ENCODE data around the gene KLHDC8B.
A peak's percentile ranks its signal among the peaks of the same experiment; 100 is the strongest.

KLHDC8B gene

DNA sequence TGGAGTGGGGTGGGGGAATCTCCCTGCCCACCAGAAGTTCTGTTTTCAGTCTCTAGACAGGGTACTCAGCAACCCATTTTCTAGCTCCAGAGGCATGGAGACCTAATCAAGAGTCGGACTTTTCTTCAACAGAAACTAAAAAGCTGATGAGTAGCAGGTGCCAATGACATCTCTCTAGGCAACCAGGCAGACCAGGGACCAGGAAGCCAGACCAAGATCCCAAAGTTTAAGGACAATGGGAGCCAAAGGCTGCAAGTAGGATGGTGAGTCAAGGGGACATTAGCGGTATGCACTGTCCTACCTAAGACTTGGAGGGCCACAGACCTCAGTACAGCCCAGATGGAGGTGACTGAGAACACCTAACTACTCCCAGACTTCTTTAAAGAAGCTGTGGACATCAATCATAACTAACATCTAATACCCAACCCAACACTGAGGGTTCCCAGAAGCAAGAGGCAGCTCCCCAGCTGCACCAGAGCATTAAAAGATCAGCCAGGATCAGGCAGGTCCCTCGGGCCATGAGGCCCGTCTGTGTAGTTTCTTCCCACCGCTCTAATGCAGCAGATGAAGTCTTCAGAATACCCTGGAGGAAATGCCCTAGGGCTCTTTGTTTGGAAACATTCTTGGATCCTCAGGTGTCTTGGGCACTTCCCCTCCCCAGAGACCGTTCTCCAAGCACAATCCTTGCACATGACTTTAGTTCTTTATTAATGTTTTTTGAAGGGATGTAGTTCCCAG is 6.2 kb upstream of the KLHDC8B start:
- H3K4me3 ChIP-seq (ENCODE audit: low read depth, low read length): peak overlapping the region; percentile 96
- TF ChIP-seq, protein P1, sequence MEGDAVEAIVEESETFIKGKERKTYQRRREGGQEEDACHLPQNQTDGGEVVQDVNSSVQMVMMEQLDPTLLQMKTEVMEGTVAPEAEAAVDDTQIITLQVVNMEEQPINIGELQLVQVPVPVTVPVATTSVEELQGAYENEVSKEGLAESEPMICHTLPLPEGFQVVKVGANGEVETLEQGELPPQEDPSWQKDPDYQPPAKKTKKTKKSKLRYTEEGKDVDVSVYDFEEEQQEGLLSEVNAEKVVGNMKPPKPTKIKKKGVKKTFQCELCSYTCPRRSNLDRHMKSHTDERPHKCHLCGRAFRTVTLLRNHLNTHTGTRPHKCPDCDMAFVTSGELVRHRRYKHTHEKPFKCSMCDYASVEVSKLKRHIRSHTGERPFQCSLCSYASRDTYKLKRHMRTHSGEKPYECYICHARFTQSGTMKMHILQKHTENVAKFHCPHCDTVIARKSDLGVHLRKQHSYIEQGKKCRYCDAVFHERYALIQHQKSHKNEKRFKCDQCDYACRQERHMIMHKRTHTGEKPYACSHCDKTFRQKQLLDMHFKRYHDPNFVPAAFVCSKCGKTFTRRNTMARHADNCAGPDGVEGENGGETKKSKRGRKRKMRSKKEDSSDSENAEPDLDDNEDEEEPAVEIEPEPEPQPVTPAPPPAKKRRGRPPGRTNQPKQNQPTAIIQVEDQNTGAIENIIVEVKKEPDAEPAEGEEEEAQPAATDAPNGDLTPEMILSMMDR (IDR thresholded peaks at IDR 0.05; ENCODE audit: borderline replicate concordance, insufficient read depth, low read depth, low read length): no peak

DNA sequence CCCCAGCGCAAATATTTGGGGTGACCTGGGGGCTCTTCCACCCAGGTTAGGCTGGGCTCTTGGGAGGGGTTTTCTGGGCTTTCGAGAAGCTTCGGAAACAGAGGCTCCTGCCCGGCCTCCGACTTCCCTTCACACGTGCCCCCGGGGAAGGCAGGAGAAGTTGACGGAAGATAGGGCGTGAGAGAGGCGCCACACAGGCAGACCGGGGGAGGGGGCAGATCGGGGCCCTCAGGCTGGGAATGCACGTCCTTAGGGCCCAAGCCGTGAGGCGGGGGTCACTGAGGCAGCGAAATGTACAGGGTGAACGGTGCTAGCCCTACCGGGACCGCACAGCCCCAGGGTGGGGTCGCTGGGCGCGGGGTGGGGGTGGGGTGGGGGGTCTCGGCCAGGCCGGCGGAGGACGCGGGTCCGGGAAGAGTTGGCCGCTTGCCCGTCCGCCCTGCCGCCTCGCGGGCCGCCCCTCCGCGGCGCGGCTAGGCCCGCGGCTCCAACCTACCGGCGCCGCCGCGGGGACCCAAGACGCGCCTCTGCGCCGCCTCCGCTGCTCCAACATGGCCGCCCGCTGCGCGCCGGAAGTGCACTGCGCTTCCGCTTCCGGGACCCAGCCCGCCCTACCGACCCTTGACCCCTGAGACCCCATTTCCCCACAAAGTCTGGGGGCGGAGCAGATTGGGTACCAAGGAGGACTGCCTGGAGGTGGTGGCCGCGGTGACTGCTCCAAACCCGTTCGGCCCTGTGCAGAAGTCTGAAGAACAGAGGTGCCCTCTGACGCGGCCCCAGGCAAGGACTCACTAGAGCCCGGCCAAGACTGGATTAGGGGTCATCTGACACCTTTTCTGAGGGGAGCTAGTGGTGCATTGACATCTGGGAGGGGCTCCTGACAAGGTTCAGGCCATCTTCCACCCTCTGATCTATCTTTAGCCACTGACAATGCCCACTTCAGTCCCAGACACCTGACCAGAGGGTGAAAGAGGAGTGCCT is 5.3 kb upstream of the KLHDC8B start, which contains the start of gene CCDC71:
TSS of gene CCDC71 (minus strand) at position 561 of the 981 bp plus-strand sequence. CDS start 2,123 bp downstream, outside the sequence.
- peak within 1 kb of the TSS; percentile 96 for H3K4me3 ChIP-seq (ENCODE audit: low read depth, low read length)
- TF ChIP-seq, protein P1 (IDR thresholded peaks at IDR 0.05; ENCODE audit: borderline replicate concordance, insufficient read depth, low read depth, low read length): no peak

DNA sequence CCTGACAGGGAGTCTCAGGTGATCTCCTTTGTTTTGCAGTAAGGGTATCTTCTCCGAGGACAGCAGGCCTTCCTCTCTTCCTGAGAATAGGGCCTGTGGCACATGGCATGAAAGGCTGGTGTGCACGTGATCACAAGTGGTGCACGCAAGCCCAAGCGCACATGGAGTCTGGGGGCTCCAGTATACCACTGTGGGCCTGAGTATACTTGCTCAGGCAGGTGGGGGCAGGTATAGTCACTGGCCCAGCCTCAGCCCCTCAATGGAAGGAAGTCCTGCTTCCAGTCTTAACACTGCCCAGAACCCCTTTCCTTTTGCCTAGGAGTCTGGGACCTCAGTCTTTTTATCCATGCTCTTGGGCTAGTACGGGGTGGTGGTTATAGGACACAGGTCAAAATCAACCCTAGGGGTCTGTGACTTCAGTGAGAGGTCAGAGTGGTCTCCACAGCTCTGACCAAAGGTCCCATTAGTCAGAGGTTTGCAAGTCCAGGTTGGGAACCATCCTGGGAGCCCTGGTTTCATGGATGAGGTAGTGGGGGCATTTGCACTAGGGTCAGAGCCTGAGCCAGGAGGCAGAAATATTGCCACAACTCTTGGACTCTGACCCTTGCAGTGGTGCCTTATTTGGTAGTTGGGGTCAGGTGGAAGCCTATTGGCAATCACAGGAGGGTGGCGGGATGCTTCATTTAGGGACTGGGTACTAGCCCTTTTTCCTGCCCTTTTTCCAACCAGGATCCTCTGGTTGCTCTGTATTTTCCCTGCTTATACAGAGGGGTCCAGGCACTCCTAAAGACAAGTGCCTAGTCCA is 4.4 kb upstream of the KLHDC8B start:
- TF ChIP-seq, protein P1 (IDR thresholded peaks at IDR 0.05; ENCODE audit: borderline replicate concordance, insufficient read depth, low read depth, low read length): no peak
- H3K4me3 ChIP-seq (ENCODE audit: low read depth, low read length): peak overlapping the region; percentile 96

DNA sequence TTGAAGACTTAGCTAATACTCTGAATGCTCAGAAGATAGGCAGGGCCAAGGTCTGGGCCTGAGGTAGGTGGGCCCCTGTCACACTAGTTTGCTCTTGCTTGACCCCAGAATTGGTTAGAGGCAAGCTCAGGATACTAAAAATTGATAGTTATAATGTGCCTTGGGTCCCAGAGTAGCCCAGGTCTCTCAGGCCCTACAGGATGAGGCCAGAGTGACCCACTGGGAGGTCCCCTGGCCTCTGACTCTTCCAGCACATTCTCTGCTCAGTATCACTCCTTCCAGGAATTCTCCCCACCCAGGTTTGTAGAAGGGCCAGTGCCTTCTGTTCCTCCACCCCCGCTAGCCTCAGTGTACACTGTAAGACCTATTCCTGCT is 667 bp upstream of the KLHDC8B start:
- no peak overlapping the region for H3K4me3 ChIP-seq (ENCODE audit: low read depth, low read length)
- TF ChIP-seq, protein P1 (IDR thresholded peaks at IDR 0.05; ENCODE audit: borderline replicate concordance, insufficient read depth, low read depth, low read length): no peak

DNA sequence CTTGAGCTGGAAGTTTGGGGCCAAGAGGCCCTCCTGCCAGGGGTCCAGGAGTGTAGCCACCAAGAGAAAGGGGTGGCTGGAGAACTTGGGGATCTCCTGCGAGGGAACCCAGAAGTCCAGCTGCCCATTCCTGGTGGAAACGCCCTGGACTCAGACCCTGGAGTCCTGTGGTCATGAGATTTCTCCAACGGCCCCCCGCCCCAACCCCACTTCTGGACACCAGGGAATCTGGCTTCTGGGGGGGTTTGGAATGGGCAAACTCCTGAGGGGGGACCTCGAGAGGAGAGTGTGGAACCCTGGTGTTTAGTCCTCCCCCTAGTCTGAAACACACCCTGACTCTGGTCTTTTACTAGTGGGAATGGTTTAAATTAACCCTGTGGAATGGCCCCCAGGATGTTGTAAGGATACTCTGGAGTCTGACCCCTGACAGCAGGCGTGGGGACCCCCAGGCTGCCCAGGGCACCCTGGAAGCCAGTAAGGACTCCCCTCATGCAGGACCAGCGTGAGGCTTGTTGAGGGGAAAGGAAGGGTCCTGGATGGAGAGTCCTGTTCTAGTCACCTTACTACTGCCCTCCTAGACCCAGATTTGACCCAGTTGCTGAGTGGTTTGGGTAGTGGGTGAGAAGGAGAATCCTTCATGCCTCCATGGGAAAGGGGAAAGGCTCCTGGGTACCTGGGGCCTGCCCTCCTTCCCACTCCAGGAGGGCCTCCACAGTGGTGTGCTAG is 540 bp downstream of the KLHDC8B start:
- peak overlapping the region; percentile 53 for H3K4me3 ChIP-seq (ENCODE audit: low read depth, low read length)
- TF ChIP-seq, protein P1 (IDR thresholded peaks at IDR 0.05; ENCODE audit: borderline replicate concordance, insufficient read depth, low read depth, low read length): no peak

DNA sequence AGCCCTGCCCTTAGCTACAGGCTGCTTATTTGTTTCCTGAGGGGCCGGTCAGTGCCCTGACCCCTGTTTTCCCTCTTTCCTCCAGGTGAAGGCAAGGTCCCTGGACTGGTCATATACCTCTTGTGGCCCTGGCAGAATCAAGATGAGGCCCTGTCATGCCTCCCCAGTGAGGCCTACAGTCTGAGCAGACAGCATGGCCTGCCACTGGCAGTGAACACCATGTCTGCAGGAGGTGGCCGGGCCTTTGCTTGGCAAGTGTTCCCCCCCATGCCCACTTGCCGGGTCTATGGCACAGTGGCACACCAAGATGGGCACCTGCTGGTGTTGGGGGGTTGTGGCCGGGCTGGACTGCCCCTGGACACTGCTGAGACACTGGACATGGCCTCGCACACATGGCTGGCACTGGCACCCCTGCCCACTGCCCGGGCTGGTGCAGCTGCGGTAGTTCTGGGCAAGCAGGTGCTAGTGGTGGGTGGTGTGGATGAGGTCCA is 1.2 kb downstream of the KLHDC8B start:
- TF ChIP-seq, protein P1 (IDR thresholded peaks at IDR 0.05; ENCODE audit: borderline replicate concordance, insufficient read depth, low read depth, low read length): no peak
- H3K4me3 ChIP-seq (ENCODE audit: low read depth, low read length): no peak overlapping the region
